NK-92 (cell line): Measurements from ENCODE around the gene PAPOLA.

Source experiments
- DNase-seq: peaks from one replicate; lab custom pipeline; 2025; ENCODE audit not compliant: unreplicated experiment; lab: John Stamatoyannopoulos, UW

PAPOLA gene

DNA sequence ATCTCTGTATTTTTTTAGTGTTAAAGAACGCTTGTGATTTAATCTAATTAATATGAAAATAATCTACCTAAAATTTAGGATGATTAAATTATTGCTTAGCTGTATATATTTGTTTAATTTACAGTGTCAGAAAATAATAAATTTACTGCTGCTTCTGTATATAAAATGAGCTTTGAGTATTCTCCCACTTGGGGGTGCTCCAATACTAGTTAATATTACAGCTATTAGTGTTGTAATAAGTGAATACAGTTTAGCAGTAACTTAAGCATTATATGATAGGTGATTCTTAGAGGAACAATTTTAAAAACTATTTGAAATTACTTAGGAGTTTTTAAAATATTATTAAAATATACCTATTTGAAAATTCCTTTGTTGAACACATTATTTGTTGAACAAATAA is 62.2 kb downstream of the PAPOLA start:
- no peak for DNase-seq

DNA sequence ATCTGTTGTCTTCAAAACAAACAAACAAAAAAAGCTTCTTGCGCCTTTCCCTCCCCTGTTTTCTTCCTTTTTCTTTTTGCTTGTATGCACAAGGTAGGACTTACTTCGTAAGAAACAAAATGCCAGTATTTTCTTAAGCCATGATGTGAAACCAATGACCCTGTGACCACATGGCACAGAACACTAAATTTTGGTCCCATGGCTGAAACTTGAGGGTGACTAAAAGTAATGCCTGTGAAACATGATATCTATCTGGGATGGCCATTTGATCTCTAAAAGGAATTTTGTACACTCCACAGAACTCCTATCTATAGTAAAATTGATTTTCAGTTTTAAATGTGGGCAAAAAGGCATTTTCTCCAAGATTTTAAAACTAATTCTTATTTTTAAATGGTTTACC is 63.6 kb downstream of the PAPOLA start:
- DNase-seq, result no peak

DNA sequence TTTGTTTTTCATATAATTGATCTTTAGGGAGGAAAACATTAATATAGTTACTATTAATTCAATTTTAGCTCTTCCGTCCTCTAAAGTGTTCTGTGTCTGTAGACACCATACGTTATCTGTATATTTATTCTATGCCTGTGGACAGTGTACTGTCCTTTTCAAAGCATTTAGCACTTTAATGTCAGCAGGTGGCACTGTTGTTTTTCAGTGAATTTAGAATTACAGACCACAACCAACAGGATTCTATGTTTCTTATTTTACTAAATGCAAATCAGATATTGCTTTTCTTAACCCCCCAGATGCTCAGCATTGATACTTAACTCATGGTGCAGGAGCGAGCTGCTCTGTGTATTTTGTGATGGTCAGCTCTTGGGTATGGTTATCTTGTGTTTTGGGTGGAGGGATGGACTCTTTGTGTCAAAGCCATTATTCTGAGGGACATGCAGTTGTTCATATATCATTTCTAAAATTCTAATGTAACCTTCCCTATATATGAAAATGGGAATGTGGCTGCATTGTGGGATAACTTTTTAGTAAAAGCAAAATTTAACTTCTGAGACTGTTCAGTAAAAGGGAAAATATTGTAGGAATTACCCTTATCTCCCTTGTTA is 65.2 kb downstream of the PAPOLA start:
- DNase-seq, result no peak

DNA sequence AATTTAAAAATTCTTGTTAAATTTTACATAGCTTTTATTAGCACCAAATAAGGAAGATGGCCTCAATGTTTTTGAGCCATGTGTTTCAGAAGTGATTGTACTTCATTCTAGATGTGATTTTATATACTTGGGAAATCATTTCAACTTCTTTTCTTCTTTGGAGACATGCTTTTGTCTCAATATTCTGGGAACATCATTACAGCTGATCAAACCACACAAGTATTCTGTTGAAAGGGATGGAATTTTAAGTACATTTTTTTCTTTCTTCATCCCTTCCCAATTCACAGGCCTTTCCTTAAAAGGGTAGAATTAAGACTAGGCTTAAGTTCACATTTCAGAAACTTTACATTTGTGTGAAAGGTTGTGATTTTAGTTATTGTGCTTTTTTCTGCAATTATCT is 66.4 kb downstream of the PAPOLA start:
- no peak for DNase-seq

DNA sequence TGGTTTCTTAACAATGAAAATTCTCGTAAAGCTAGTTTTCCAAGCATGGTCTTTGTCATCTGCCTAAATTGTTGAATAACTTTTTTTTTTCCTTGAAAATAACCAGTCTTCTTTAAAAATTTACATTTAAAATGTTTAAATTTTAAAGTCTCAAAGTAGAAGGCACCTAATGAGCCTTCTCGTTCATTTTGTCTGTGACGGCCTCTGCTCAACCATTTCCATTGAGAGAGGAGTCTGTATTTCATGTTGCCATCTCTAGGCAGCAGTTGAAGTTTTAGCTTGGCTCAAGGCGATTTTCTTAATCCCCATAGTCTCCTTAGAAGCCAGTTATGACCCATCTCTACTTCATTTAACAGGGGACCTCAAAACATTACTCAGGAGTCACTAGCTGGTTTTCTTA is 69.1 kb downstream of the PAPOLA start:
- DNase-seq, result no peak

DNA sequence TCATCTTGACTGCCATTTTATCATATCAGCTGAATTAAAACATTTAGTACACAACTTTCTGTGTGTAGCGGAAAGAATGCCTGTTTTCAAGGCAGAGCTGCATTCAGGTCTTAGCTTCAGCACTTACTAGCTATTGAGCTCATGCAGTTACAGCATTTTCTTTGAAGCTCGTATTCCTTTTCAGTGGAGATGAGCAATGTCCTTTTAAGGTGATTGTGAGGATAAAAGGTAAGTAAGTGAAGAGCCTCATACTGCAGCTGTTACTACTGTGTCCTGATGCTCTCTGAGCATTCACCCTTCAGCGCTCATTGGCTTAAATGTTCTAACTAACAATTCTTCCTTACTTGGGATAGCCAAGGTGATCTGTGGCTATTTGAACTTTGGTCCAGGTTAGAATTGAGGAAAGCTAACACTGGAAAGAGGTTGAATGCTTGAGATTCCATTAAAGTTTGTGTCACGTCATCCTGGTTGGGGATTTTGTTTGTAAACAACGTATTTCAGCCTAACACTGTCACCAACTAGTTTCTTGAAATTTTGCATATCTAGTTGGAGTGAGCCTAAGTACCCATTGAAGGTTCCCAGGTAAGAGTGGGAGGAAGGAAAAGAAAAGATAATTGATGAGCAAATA is 71.4 kb downstream of the PAPOLA start:
- no peak for DNase-seq

DNA sequence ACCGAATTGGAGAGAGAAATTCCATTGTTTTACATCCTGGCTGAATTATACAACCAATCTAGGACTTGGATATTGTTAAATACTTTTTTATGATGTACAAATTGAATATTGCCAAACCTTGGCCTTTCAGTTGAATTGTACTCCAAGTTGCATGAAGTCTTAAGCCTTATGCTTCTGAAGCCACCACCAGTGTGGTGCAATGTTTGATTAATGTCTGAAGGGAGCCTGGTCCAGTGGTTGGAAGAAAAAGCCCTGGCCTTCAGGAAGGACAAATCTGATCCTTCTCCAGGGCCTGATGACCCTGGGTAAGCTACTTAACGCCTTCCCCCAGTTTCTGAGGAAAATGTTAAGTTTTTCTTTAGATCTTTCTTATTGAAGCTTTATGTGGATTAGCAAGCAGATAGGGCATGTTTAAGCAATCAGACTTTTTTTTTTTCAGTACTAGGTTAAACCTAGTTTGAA is 72.0 kb downstream of the PAPOLA start:
- DNase-seq, result no peak

DNA sequence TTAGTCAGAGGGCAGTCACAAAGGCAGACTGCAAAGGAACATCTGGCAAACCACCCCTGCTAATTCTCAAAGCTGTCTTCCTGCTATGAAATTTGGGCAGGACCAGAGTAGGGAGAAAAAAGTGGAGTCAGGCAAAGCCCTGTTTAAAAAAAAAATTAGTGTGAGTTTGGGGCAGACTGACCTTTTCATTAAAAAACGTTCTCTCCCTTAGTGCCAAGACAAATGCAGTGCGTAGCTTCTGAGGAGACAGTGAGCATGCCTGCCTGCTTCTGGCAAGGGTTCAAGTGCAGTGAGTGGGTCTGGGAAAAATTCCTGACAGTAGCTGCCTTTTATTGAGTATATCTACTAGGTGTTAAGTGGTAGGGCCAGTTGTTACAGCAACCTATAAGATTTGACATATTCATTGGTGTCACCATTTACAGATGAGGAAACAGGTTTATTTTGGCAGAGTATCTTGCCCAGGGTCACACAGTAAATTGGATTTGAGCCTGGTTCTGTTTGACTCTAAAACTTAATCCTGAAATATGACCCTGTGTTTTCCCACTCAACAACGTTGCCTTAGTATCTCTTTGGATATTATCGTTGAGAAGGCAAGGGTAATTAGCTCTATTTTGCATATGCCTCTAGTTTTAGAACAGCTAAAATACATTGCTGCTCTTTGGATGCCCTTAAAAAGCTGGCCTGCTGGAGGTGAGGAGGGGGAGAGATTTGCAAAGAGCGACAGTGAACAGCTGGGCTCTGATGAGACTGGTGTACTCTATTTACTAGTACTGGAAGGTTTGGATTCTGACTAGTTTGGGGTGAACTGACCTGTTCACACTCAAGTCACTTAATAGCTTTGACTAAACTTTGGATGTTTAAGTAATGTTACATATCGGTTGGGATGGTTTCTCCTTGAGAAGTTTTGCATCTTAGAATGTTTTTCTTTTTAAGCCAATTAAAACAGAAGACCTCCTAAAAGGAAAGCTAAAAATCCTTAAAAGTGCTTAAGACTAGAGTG is 72.8 kb downstream of the PAPOLA start:
- DNase-seq, result no peak

DNA sequence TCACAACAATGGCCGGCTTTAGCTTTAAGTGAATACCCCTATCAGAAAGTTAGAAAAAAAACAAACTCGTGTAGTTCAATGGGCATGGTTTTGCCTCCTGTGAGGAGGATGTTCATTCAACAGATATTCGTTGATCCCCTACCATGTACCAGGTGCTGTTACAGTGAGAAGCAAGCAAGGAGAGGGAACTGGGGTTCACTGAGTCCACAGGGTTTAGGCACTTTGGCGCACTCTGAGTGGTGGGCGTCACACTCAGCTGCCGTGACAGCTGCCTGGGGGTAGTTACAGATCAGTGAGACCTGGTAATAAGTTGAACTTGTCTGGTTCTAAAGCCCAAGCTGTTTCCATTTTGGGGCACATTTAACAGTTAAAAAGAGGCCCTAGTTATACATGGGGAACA is 74.2 kb downstream of the PAPOLA start:
- DNase-seq, result no peak

DNA sequence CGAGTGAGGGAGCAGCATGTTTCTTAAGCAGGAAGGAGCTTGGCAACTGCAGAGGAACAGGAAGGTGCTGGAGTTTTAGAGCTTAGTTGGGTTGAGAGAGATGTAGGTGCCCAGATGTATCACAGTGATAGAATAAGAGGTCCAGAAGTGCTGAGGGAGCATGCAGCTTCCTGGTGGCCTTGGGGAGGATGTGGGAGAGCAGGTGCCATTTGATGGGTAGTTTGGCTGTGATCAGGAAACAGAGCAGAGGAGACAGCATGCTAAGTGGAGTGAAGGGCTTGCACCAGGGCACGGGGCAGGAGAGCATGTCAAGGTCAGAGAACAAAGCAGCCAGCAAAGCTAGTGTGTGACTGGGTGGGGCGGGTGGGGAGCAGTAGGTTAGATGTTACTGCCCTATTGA is 74.8 kb downstream of the PAPOLA start:
- DNase-seq, result no peak

DNA sequence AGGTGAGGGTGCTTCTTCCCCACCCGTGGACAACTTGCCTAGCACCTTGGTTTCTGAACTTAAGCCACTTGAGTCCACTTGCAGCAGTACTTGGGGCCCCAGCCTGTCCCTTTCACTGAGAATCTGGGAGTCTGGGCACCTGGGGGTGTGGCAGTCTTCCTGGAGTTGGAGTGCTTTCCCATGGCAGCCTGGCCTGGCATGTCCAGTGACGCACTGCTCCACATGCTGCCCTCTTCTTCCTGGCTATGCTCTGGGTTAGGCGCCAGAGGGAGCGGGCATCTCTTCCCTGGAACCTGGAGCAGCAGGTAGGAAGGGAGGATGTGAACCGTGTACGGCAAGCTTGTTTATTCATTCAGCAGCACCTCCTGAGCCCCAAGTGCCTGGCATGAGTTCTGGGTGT is 76.4 kb downstream of the PAPOLA start:
- no peak for DNase-seq

DNA sequence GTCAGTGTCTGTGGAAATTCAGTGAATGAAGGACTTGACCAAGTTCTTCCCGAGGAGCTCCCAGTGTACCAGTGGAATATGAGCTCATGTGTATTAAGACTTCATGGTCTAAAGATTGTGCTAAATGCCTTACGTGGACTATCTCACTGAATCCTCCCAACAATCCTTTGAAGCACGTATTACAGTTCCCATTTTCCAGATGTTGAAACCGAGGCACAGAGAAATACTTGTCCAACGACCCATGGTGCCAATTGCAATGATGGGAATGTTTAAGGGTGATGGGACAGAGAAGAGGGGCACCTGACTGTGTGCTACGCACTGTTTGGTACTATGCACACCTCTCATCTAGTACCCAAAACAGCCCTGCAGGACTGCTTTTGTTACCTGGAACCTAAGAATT is 77.2 kb downstream of the PAPOLA start:
- no peak for DNase-seq

DNA sequence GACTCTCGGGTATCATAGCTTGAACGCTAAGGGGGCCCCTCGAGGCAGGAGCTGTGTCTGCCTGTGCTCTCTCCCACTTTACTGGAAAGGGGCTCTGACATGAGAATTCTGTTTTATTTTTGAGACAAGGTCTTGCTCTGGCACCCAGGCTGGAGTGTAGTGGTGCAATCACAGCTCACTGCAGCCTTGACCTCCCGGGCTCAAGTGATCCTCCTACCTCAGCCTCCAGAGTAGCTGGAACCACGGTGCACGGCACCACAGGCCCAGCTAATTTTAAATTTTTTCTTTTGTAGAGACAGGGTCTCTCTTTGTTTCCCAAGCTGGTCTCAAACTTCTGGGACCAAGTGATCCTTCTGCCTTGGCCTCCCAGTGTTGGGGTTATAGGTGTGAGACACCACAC is 77.7 kb downstream of the PAPOLA start:
- no peak for DNase-seq

DNA sequence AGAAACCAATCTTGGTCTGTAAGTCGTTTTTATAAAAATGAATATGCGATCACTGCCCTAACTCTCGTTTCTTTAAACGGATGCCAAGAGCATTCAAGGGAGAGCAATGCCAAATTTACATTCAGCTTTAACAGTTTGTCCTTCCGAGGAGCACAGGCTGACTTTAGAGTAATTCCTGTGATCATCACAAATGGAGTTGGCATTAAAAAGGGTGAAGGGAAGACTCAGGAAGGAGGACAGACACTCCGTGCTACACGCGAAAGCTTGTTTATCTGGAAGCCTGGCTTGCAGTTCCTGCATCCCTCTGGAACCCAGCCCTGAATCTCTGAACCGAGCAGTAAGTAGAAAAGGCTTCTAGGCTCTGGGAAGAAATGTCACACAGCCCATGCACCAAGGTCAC is 78.4 kb downstream of the PAPOLA start:
- DNase-seq, result no peak

DNA sequence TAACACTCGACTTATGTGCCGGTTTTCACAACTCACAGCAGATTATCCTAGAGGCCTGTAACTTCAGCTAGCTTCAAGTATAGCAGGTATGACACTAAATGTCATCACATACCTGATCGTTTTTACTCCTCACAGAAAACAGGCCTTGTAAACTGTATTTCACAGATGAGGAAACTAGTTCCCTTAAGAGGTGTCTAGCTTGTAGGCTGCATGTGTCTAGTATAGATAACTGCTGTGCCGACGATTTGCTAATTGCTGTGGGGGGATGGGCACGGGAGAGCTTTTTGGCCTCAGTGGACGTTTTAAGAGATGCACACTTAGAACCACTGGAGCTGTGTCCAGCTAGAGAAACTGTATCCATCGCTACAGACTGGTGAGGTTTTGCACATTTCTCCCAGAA is 78.8 kb downstream of the PAPOLA start:
- no peak for DNase-seq

DNA sequence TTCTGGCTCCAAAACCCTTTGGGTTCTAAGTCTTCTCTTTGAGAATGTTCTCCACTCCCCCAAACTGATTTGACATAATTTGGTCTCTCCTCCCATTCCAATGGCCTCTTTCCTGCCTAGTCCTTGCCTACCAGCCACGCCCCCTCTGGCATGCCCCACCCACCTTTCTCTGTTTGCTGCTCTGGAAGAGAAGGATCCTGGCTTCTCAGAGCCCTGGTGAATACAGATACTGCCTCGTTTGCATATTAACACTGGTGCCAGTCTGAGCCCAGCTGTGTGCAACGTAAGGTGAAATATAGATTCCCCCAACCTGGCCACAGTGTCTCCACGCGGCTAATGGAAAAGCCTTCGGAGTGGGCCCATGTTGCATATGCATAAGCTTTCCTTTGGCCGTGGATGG is 79.7 kb downstream of the PAPOLA start:
- no peak for DNase-seq

DNA sequence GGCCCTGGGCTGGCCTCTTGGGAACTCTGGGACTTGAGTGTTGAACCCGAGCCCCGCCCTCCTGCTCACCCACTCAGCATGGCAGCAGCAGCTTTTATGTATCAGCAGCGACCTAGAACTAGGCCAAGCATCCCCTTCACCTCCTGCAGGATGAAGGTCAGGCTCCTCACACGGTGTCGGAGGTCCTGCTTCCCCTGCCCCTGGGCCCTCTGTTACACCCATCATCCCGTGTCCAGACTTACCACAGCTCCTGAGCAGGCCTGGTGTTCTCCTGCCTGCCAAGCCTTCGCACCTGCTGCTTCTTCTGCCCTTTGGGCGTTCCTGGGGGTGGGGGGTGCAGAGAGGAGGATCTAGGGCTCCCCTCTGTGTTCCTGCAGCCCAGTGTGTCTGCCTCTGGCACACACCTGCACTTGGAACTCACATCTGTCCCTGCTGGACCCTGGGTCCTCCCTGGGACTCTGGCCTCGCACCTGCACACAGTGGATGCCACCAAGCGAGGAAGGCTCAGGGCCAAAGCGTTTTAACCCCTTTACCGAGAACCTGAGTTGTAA is 80.3 kb downstream of the PAPOLA start:
- no peak for DNase-seq

DNA sequence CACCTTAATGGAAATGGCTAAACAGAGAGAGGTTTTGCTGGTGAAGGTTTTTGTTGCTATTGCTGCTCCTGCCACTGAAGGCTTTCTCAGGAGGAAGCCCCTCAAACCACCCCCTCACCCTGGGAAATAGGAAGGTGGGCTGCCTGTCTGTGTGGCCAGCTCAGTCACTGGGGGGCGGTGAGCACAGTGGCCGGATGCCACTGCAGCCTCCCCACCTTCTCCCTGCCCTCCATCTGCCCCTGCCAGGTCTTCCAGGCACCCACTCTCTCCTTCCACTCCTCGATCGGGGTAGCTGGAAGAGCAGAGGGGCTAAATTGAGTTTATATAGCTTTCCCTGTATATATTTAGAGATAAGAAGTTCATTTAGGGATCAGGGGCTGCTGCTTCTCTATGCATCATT is 80.8 kb downstream of the PAPOLA start:
- DNase-seq, result no peak

DNA sequence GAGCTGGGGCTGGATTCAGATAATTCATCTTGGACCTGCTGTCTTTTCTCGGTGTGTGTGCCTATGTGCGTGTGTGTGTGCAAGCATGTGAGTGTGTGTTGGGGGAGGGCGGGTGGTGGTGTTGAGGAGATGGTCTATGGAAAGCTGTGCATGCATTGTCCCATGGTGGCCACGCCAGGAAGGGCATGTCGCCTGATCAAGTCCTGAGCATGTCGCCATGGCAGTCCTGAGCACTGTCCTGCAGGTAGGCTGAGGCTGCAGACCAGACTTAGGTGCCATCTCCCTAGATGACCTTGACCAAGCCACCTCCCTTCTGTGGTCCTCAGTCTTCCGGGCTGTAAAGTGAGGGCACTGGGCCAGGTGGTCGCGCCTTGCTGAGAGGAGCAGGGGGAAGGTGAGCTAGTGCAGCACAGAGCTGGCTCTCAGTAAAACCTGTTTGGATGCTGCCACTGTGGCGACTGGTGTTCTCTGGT is 81.4 kb downstream of the PAPOLA start:
- no peak for DNase-seq

DNA sequence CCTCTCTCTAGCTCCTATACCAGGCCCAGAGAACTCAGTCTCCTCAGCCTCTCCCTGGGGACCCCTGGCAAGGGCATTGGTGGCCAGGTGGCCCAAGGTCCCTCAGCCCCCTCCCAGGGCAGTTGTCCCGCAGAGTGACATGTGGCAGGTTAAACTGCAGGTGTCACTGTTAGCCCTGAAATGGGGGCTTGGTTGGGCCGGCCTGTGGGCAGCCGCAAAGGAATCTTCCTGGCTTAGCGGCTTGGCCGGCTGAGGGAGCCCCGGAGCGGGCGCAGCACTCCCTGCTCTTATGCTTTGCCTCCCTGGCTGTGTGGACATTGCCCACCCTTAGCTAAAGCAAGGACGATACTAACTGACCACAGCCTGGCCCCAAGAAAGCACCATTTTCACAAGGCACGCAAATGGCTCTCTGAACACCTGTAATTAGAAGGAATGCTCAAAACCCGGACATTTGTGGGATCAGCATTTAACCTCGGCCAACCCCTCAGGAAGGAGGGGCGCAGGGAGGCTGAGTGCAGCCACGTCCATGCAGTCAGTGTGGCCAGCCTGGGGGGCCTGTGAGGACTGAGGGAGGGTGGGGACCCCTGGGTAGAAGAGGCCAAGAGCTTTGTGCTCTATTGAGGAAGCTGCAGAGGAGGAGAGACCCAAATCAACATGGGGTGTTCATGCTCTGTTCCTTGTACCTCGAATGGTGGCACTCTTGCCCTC is 82.2 kb downstream of the PAPOLA start:
- DNase-seq, result no peak
